ENCODE data around the gene ARL2. TPM values are rescaled to one million over a fixed set of nuclear protein-coding genes. Genes with fewer than 3 reads are reported as not detected.

The ARL2 gene
- total RNA-seq, 1 donor from 2014 or later: 47.6 TPM

DNA sequence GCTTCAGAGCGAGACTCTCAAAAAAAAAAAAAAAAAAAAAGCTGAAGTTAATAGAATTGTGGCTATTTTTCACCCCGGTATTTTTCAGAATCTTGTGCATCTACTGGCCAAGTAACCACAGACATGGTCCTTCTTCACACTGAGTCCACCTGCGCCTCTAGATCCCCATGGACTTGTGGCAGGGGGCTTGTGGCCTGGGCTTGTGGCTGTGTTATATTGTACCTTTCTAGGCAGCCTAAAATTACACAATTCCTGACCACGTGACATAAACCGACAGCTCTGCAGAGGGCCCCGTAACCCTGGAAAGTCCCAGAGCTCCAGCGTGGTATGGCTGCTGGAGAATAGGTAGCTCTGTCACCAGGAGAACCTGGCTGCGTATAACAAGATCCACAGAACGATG is 55.3 kb downstream of the ARL2 start:
- Mint-ChIP-seq H3K27ac (ENCODE audit: unreplicated experiment) (no peak overlapping the region), H3K4me3 (ENCODE audit: unreplicated experiment) (no peak overlapping the region), H3K4me1 (ENCODE audit: low read depth, unreplicated experiment) (no peaks in the 10 kb centered on the region), H3K9me3 (ENCODE audit: unreplicated experiment) (no peaks in the 10 kb centered on the region), H3K36me3 (ENCODE audit: low read depth, unreplicated experiment) (no peaks in the 10 kb centered on the region), H3K27me3 (ENCODE audit: low read depth, unreplicated experiment) (peaks cover 6% of the 10 kb centered on the region)
- Histone ChIP-seq H3K36me3 (ENCODE audit: insufficient read depth, low read length) (no peaks in the 10 kb centered on the region), H2AFZ (ENCODE audit: low read depth, low read length) (no peak overlapping the region), H3K27ac (ENCODE audit: low read depth, low read length) (no peak overlapping the region), H3K79me2 (ENCODE audit: insufficient read depth, low read length) (no peaks in the 10 kb centered on the region), H3K4me3 (ENCODE audit: insufficient read depth, low read depth, low read length) (no peak overlapping the region), H4K20me1 (ENCODE audit: insufficient read depth, low read length) (no peaks in the 10 kb centered on the region), H3K9ac (ENCODE audit: low read length) (no peak overlapping the region), H3K27me3 (ENCODE audit: insufficient read depth, low read length) (no peaks in the 10 kb centered on the region), H3K4me2 (ENCODE audit: low read length) (no peak overlapping the region), H3K4me1 (ENCODE audit: insufficient read depth, low read length) (no peaks in the 10 kb centered on the region), H3K9me3 (ENCODE audit: insufficient read depth, low read depth, low read length) (no peaks in the 10 kb centered on the region)
- TF ChIP-seq EZH2 (IDR thresholded peaks at IDR 0.05; ENCODE audit: insufficient read depth, low read length) (no peak), CTCF (IDR thresholded peaks at IDR 0.05; ENCODE audit: insufficient read depth, low read depth, low read length) (no peak)
- FAIRE-seq: no peak
- no peak for DNase-seq (ENCODE audit: low read depth)

Small RNA genes lying within 50 kb of the gene (microRNA-seq; reads per million reads assigned to microRNA genes)
- 1.9 reads per million for gene MIR6879

Other genes with a start within 250 kb of the ARL2 start
- gene SF1, start 235.6 kb upstream of the ARL2 start, total RNA-seq: 210 and 215 TPM in 2 replicates
- 11.2 and 12.3 TPM in 2 replicates for gene MAP4K2, start 210.9 kb upstream of the ARL2 start, total RNA-seq
- gene MEN1, start 203.6 kb upstream of the ARL2 start, total RNA-seq: 26.0 and 27.5 TPM in 2 replicates
- 2.0 and 4.6 TPM in 2 replicates for gene CDC42BPG, start 169.5 kb upstream of the ARL2 start, total RNA-seq
- gene EHD1, start 135.5 kb upstream of the ARL2 start, total RNA-seq: 182 and 201 TPM in 2 replicates
- gene ATG2A, start 97.0 kb upstream of the ARL2 start, total RNA-seq: 21.4 and 21.8 TPM in 2 replicates
- gene PPP2R5B, start 89.5 kb upstream of the ARL2 start, total RNA-seq: 22.5 and 24.1 TPM in 2 replicates
- not detected in 2 replicates for gene GPHA2, start 78.3 kb upstream of the ARL2 start, total RNA-seq
- gene MAJIN, start 42.1 kb upstream of the ARL2 start, total RNA-seq: not detected in 2 replicates
- gene BATF2, start 17.2 kb upstream of the ARL2 start, total RNA-seq: 4.5 and 5.0 TPM in 2 replicates
- 15.4 and 18.5 TPM in 2 replicates for gene SNX15, start 13.3 kb downstream of the ARL2 start, total RNA-seq
- 13.8 and 14.6 TPM in 2 replicates for gene SAC3D1, start 27.1 kb downstream of the ARL2 start, total RNA-seq
- gene NAALADL1, start 44.4 kb downstream of the ARL2 start, total RNA-seq: not detected in 2 replicates
- 6.0 and 6.3 TPM in 2 replicates for gene CDCA5, start 69.9 kb downstream of the ARL2 start, total RNA-seq
- gene ZFPL1, start 70.1 kb downstream of the ARL2 start, total RNA-seq: 37.9 and 46.3 TPM in 2 replicates
- gene VPS51, start 82.1 kb downstream of the ARL2 start, total RNA-seq: 40.0 and 41.4 TPM in 2 replicates
- gene TM7SF2, start 97.7 kb downstream of the ARL2 start, total RNA-seq: 18.0 and 23.9 TPM in 2 replicates
- gene ZNHIT2, start 103.5 kb downstream of the ARL2 start, total RNA-seq: 8.1 and 10.0 TPM in 2 replicates
- gene FAU, start 108.0 kb downstream of the ARL2 start, total RNA-seq: 670 and 694 TPM in 2 replicates
- 42.6 and 45.1 TPM in 2 replicates for gene MRPL49, start 108.2 kb downstream of the ARL2 start, total RNA-seq
- 43.0 and 49.9 TPM in 2 replicates for gene SYVN1, start 120.4 kb downstream of the ARL2 start, total RNA-seq
- not detected in 2 replicates for gene SPDYC, start 156.1 kb downstream of the ARL2 start, total RNA-seq
- 178 and 217 TPM in 2 replicates for gene CAPN1, start 167.8 kb downstream of the ARL2 start, total RNA-seq
- gene POLA2, start 247.8 kb downstream of the ARL2 start, total RNA-seq: 5.2 and 6.0 TPM in 2 replicates

All from astrocyte (in vitro differentiated cells and primary cell).